Caco-2 (cell line): ENCODE measurements around the gene CCSAP. TPM values are rescaled to one million over a fixed set of nuclear protein-coding genes. Genes with fewer than 3 reads are reported as not detected.

ENCODE experiments used
- BruUV-seq: library from RNA; stranded (reverse); fragments of 400-500 nt; replicated peaks from 2 replicates; lab custom pipeline; 2021; lab: Mats Ljungman, UMichigan
- CTCF ChIA-PET: fragments of 300-600 bp; sonication (Branson Sonifier 250); formaldehyde crosslinking; loops from one replicate; lab custom pipeline; 2022; ENCODE audit warnings: antibody characterized with exemption; lab: Charles Lee
- POLR2A ChIA-PET: fragments of 300-600 bp; sonication (Branson Sonifier 250); formaldehyde crosslinking; loops from one replicate; lab custom pipeline; 2022; ENCODE audit warnings: antibody characterized with exemption; lab: Charles Lee
- DNase-seq, 2 experiments: peaks; one replicate each; pipeline versions ENCODE4 v3.0.0 to v3.0.0-alpha.2; 2020 to 2022
- H3K27me3 ChIP-seq: replicated peaks from 2 replicates; pipeline ENCODE4 v1.6.0; 2011; ENCODE audit warnings: low read length; ENCODE audit not compliant: control insufficient read depth, insufficient read depth
- H3K36me3 ChIP-seq: 2 replicates; pipeline ENCODE4 v1.5.1; 2011; ENCODE audit warnings: low read length; ENCODE audit not compliant: control insufficient read depth, insufficient read depth
- H3K4me1 ChIP-seq: fragments of 250-450 bp; sonication (Bioruptor Pico); 2 replicates; pipeline ENCODE4 v1.5.1; 2020; ENCODE audit warnings: mild to moderate bottlenecking
- H3K4me3 ChIP-seq: 2 replicates; pipeline ENCODE4 v1.5.1; 2011; ENCODE audit warnings: low read depth, mild to moderate bottlenecking, control low read depth, low read length
- H3K9me3 ChIP-seq: fragments of 250-450 bp; sonication (Bioruptor Pico); 2 replicates; pipeline ENCODE4 v1.5.1; 2020; ENCODE audit warnings: mild to moderate bottlenecking, moderate library complexity
- H3K27ac Mint-ChIP-seq: one replicate; pipeline ENCODE4 v1.8.0; 2022; ENCODE audit warnings: mixed read lengths; ENCODE audit not compliant: unreplicated experiment
- H3K27me3 Mint-ChIP-seq: one replicate; pipeline ENCODE4 v1.8.0; 2022; ENCODE audit warnings: mixed read lengths; ENCODE audit not compliant: insufficient read depth, unreplicated experiment
- H3K36me3 Mint-ChIP-seq: one replicate; pipeline ENCODE4 v1.8.0; 2022; ENCODE audit warnings: mild to moderate bottlenecking, mixed read lengths; ENCODE audit not compliant: insufficient read depth, unreplicated experiment
- H3K4me1 Mint-ChIP-seq: one replicate; pipeline ENCODE4 v1.8.0; 2022; ENCODE audit warnings: low read depth, mixed read lengths; ENCODE audit not compliant: unreplicated experiment
- H3K4me3 Mint-ChIP-seq: one replicate; pipeline ENCODE4 v1.8.0; 2022; ENCODE audit warnings: mild to moderate bottlenecking, moderate library complexity, mixed read lengths; ENCODE audit not compliant: unreplicated experiment
- H3K9me3 Mint-ChIP-seq: one replicate; pipeline ENCODE4 v1.8.0; 2022; ENCODE audit warnings: mixed read lengths; ENCODE audit not compliant: unreplicated experiment
- intact Hi-C: fragments of 100-400 bp; cut with micrococcal nuclease; formaldehyde crosslinking; loops from one replicate; pipeline ENCODE4 v1.10.0; 2022; ENCODE audit not compliant: unreplicated experiment
- total RNA-seq: library from RNA; stranded (reverse); gene quantifications from 2 replicates; pipeline ENCODE4 v1.2.3, GENCODE V29; 2022
- TF ChIP-seq, protein P1 (sequence below), 2 experiments: fragments of 200-600 bp in 1 of 2; IDR thresholded peaks; 1 replicate in 1 of 2; 2 replicates in 1 of 2; pipeline versions ENCODE4 v1.5.1 to v1.8.0; 2011 to 2022; ENCODE audit warnings: antibody characterized with exemption in 1 of 2, control low read depth in 1 of 2, inconsistent platforms in 1 of 2, low read depth in 1 of 2, low read length in 1 of 2, mild to moderate bottlenecking in 1 of 2, moderate library complexity in 1 of 2; ENCODE audit not compliant: insufficient read depth in 1 of 2, severe bottlenecking in 1 of 2, unreplicated experiment in 1 of 2

CCSAP gene
- total RNA-seq, 1 experiment from 2014 or later: 11.3 TPM

GRCh38 chr1:229309684-229310083 is 33.2 kb downstream of the CCSAP start:
- H3K9me3 ChIP-seq: no peaks in the 10 kb centered on the region
- Mint-ChIP-seq H3K27me3 (no peaks in the 10 kb centered on the region), H3K27ac (no peak overlapping the region), H3K36me3 (peaks cover 60% of the 10 kb centered on the region), H3K4me3 (no peak overlapping the region), H3K4me1 (no peaks in the 10 kb centered on the region), H3K9me3 (no peaks in the 10 kb centered on the region)
- CTCF ChIA-PET: no interaction called here
- POLR2A ChIA-PET: no interaction called here
- TF ChIP-seq, protein P1, sequence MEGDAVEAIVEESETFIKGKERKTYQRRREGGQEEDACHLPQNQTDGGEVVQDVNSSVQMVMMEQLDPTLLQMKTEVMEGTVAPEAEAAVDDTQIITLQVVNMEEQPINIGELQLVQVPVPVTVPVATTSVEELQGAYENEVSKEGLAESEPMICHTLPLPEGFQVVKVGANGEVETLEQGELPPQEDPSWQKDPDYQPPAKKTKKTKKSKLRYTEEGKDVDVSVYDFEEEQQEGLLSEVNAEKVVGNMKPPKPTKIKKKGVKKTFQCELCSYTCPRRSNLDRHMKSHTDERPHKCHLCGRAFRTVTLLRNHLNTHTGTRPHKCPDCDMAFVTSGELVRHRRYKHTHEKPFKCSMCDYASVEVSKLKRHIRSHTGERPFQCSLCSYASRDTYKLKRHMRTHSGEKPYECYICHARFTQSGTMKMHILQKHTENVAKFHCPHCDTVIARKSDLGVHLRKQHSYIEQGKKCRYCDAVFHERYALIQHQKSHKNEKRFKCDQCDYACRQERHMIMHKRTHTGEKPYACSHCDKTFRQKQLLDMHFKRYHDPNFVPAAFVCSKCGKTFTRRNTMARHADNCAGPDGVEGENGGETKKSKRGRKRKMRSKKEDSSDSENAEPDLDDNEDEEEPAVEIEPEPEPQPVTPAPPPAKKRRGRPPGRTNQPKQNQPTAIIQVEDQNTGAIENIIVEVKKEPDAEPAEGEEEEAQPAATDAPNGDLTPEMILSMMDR (IDR thresholded peaks at IDR 0.05; ENCODE audit: insufficient read depth in 1 of 2, low read depth in 1 of 2, low read length in 1 of 2, severe bottlenecking in 1 of 2, unreplicated experiment in 1 of 2): no peak
- H3K27me3 ChIP-seq: no peaks in the 10 kb centered on the region
- no TSS peak for BruUV-seq
- no peak for DNase-seq
- no peak overlapping the region for H3K4me3 ChIP-seq
- H3K4me1 ChIP-seq: no peaks in the 10 kb centered on the region
- intact Hi-C loops: no loop called here
- peaks cover 2% of the 10 kb centered on the region for H3K36me3 ChIP-seq

DNA sequence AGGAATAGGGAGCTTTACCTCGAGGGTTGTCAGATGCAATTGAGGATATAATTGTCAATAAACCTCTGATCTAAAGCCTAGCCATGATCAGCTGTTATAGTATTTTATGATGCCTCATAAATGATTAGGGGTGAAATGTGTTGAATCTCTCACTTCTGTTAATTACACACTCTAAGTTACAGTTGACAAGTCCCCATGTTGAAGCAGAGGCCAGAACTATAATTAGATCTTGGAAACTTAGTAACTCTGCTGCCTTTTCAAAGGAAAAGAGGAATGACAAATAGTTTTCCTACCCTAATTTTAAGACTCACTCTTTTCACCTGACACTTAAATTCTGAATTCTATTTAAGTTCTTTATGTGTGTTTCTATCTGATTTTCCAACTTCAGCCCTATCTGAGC is 33.8 kb downstream of the CCSAP start:
- Histone ChIP-seq H3K36me3 (peaks cover 2% of the 10 kb centered on the region), H3K4me3 (no peak overlapping the region), H3K27me3 (no peaks in the 10 kb centered on the region), H3K9me3 (no peaks in the 10 kb centered on the region), H3K4me1 (no peaks in the 10 kb centered on the region)
- TF ChIP-seq, protein P1 (IDR thresholded peaks at IDR 0.05; ENCODE audit: insufficient read depth in 1 of 2, low read depth in 1 of 2, low read length in 1 of 2, severe bottlenecking in 1 of 2, unreplicated experiment in 1 of 2): no peak
- no peak overlapping the region for H3K27ac Mint-ChIP-seq
- no peak overlapping the region for H3K4me3 Mint-ChIP-seq
- H3K9me3 Mint-ChIP-seq: no peaks in the 10 kb centered on the region
- H3K27me3 Mint-ChIP-seq: no peaks in the 10 kb centered on the region
- BruUV-seq: no TSS peak
- H3K4me1 Mint-ChIP-seq: no peaks in the 10 kb centered on the region
- ChIA-PET CTCF (interaction anchor here (1.0 kb wide), 1 partner anchor 617 kb away, joined by 3 read pairs; no protein-coding TSS in a partner anchor), POLR2A (no interaction called here)
- peaks cover 64% of the 10 kb centered on the region for H3K36me3 Mint-ChIP-seq
- intact Hi-C loops: no loop called here
- no peak for DNase-seq

- POLR2A ChIA-PET: no interaction called here
Observed at GRCh38 chr1:229305392-229305791, 37.5 kb downstream of the CCSAP start.

More at GRCh38 chr1:229305392-229305791, 37.5 kb downstream of the CCSAP start:
- Histone ChIP-seq H3K4me3 (no peak overlapping the region), H3K27me3 (no peaks in the 10 kb centered on the region), H3K36me3 (peaks cover 3% of the 10 kb centered on the region), H3K9me3 (no peaks in the 10 kb centered on the region), H3K4me1 (no peaks in the 10 kb centered on the region)
- peaks cover 7% of the 10 kb centered on the region for H3K4me1 Mint-ChIP-seq
- no peaks in the 10 kb centered on the region for H3K27me3 Mint-ChIP-seq
- no TSS peak for BruUV-seq
- intact Hi-C loops: no loop called here
- CTCF ChIA-PET: no interaction called here
- H3K4me3 Mint-ChIP-seq: no peak overlapping the region
- no peak for DNase-seq
- TF ChIP-seq, protein P1 (IDR thresholded peaks at IDR 0.05; ENCODE audit: insufficient read depth in 1 of 2, low read depth in 1 of 2, low read length in 1 of 2, severe bottlenecking in 1 of 2, unreplicated experiment in 1 of 2): no peak
- peaks cover 68% of the 10 kb centered on the region for H3K36me3 Mint-ChIP-seq
- H3K27ac Mint-ChIP-seq: no peak overlapping the region
- no peaks in the 10 kb centered on the region for H3K9me3 Mint-ChIP-seq
